Measurements from ENCODE around the gene GALNTL6.

GALNTL6 gene

GRCh38 chr4:172706000-172706399 lies 892.8 kb downstream of the GALNTL6 start:
- no peak for TF ChIP-seq GABPA (IDR thresholded peaks at IDR 0.05; ENCODE audit: low read depth)
- TF ChIP-seq CTCF (IDR thresholded peaks at IDR 0.05; ENCODE audit: insufficient read depth, low read length): no peak
- no peak for TF ChIP-seq SPI1 (IDR thresholded peaks at IDR 0.05; ENCODE audit: borderline replicate concordance, low read depth)
- no peak for TF ChIP-seq REST (IDR thresholded peaks at IDR 0.05; ENCODE audit: insufficient replicate concordance, low read depth)
- no peak for TF ChIP-seq POLR2AphosphoS5 (IDR thresholded peaks at IDR 0.05; ENCODE audit: low read depth)
- H3K27ac ChIP-seq (replicated peaks): no peak overlapping the region
- H3K4me3 ChIP-seq (replicated peaks; ENCODE audit: insufficient read depth, low read length): no peak overlapping the region
- H3K27me3 ChIP-seq (ENCODE audit: insufficient read depth, poor library complexity, severe bottlenecking): no peaks in the 10 kb centered on the region
- no peak for DNase-seq (ENCODE audit: low read depth in 1 of 2, low spot score in 1 of 2)

- Histone ChIP-seq H3K4me3 (replicated peaks; ENCODE audit: insufficient read depth, low read length) (no peak overlapping the region), H3K27me3 (ENCODE audit: insufficient read depth, poor library complexity, severe bottlenecking) (no peaks in the 10 kb centered on the region), H3K27ac (replicated peaks) (no peak overlapping the region)
- TF ChIP-seq REST (IDR thresholded peaks at IDR 0.05; ENCODE audit: insufficient replicate concordance, low read depth) (no peak), CTCF (IDR thresholded peaks at IDR 0.05; ENCODE audit: insufficient read depth, low read length) (no peak), POLR2AphosphoS5 (IDR thresholded peaks at IDR 0.05; ENCODE audit: low read depth) (no peak), SPI1 (IDR thresholded peaks at IDR 0.05; ENCODE audit: borderline replicate concordance, low read depth) (no peak)
- DNase-seq (ENCODE audit: low read depth in 1 of 2, low spot score in 1 of 2): no peak
Measured at GRCh38 chr4:172707622-172708021, 894.4 kb downstream of the GALNTL6 start.

GRCh38 chr4:172708184-172708583 lies 895.0 kb downstream of the GALNTL6 start:
- TF ChIP-seq CTCF (IDR thresholded peaks at IDR 0.05; ENCODE audit: insufficient read depth, low read length) (no peak), GABPA (IDR thresholded peaks at IDR 0.05; ENCODE audit: low read depth) (no peak), REST (IDR thresholded peaks at IDR 0.05; ENCODE audit: insufficient replicate concordance, low read depth) (no peak), POLR2AphosphoS5 (IDR thresholded peaks at IDR 0.05; ENCODE audit: low read depth) (no peak), SPI1 (IDR thresholded peaks at IDR 0.05; ENCODE audit: borderline replicate concordance, low read depth) (no peak)
- H3K27me3 ChIP-seq (ENCODE audit: insufficient read depth, poor library complexity, severe bottlenecking): no peaks in the 10 kb centered on the region
- H3K27ac ChIP-seq (replicated peaks): no peak overlapping the region
- no peak overlapping the region for H3K4me3 ChIP-seq (replicated peaks; ENCODE audit: insufficient read depth, low read length)
- DNase-seq (ENCODE audit: low read depth in 1 of 2, low spot score in 1 of 2): no peak

Data from HL-60 (cell line).